K562 (cell line): ENCODE measurements around the gene BMP8B. TPM values are rescaled to one million over a fixed set of nuclear protein-coding genes. Genes with fewer than 3 reads are reported as not detected.

Experiments
- BRF1 ChIP-seq: IDR thresholded peaks from 3 replicates; pipeline ENCODE4 v1.6.1; 2011; ENCODE audit warnings: borderline replicate concordance, mild to moderate bottlenecking; ENCODE audit not compliant: insufficient read length; ENCODE audit errors: extremely low read depth
- CEBPG ChIP-seq, 3 experiments: fragments of 200-800 bp in 1 of 3; sonication (Bioruptor generic) in 1 of 3; sonication (generic) in 1 of 3; formaldehyde crosslinking in 1 of 3; IDR thresholded peaks in 2 of 3; conservative IDR thresholded peaks in 1 of 3; 2 replicates each; pipeline versions ENCODE4 v1.6.1 to v1.8.0; 2016 to 2022; ENCODE audit warnings: missing compliant biosample characterization in 2 of 3, missing genetic modification characterization in 2 of 3, mild to moderate bottlenecking in 1 of 3, missing genetic modification reagents in 1 of 3
- DLX4 ChIP-seq: fragments of 250-450 bp; sonication (Bioruptor Pico); IDR thresholded peaks from 2 replicates; pipeline ENCODE4 v1.6.1; 2021; ENCODE audit warnings: mild to moderate bottlenecking
- E2F4 ChIP-seq: sonication (generic); formaldehyde crosslinking; IDR thresholded peaks from 2 replicates; pipeline ENCODE4 v1.8.0; 2022; ENCODE audit warnings: mild to moderate bottlenecking, low read depth, missing genetic modification reagents
- GTF2A2 ChIP-seq: IDR thresholded peaks from 2 replicates; pipeline ENCODE4 v1.6.1; 2016; ENCODE audit warnings: mild to moderate bottlenecking, missing genetic modification characterization, missing compliant biosample characterization
- HBP1 ChIP-seq: fragments of 450-650 bp; formaldehyde crosslinking; IDR thresholded peaks from 2 replicates; pipeline ENCODE4 v1.4.0; 2022; ENCODE audit warnings: missing genetic modification characterization
- IRF2 ChIP-seq: sonication (generic); formaldehyde crosslinking; IDR thresholded peaks from 2 replicates; pipeline ENCODE4 v1.8.1; 2022; ENCODE audit warnings: mild to moderate bottlenecking, missing genetic modification reagents
- MAFF ChIP-seq: IDR thresholded peaks from 2 replicates; pipeline ENCODE4 v1.6.1; 2012; ENCODE audit warnings: low read length, improper control_type of control experiment
- POLR3G ChIP-seq: IDR thresholded peaks from 2 replicates; pipeline ENCODE4 v1.6.1; 2011; ENCODE audit not compliant: insufficient read length, insufficient replicate concordance; ENCODE audit errors: extremely low read depth
- SFPQ ChIP-seq: fragments of 200-400 bp; formaldehyde crosslinking; IDR thresholded peaks from 2 replicates; pipeline ENCODE4 v1.6.1; 2017; ENCODE audit warnings: mild to moderate bottlenecking, low read depth, low read length, moderate library complexity
- STAT6 ChIP-seq: sonication (generic); formaldehyde crosslinking; IDR thresholded peaks from 2 replicates; pipeline ENCODE4 v1.8.1; 2023; ENCODE audit warnings: mild to moderate bottlenecking, missing genetic modification reagents
- TCF15 ChIP-seq: fragments of 250-450 bp; sonication (Bioruptor Pico); IDR thresholded peaks from 2 replicates; pipeline ENCODE4 v1.8.0; 2022; ENCODE audit warnings: moderate library complexity, mild to moderate bottlenecking, inconsistent platforms
- ZBTB43 ChIP-seq: sonication (generic); formaldehyde crosslinking; IDR thresholded peaks from 2 replicates; pipeline ENCODE4 v1.8.0; 2023; ENCODE audit warnings: mild to moderate bottlenecking, missing genetic modification reagents
- ZC3H4 ChIP-seq: sonication (generic); formaldehyde crosslinking; IDR thresholded peaks from 2 replicates; pipeline ENCODE4 v1.9.0; 2021; ENCODE audit warnings: missing genetic modification reagents, borderline replicate concordance
- ZNF217 ChIP-seq: sonication (generic); formaldehyde crosslinking; IDR thresholded peaks from 2 replicates; pipeline ENCODE4 v1.8.0; 2022; ENCODE audit warnings: mild to moderate bottlenecking, missing genetic modification reagents
- ZNF444 ChIP-seq: fragments of 250-450 bp; sonication (Bioruptor Pico); IDR thresholded peaks from 2 replicates; pipeline ENCODE4 v1.4.0; 2020; ENCODE audit warnings: mild to moderate bottlenecking, moderate library complexity
- polyA plus RNA-seq, 8 experiments: library from polyadenylated mRNA; depleted of rRNA in 4 of 8; stranded (reverse) in 5 of 8; unstranded in 3 of 8; fragments of >200 nt; fragmentation: Nextera tagmentation in 2 of 8; fragmentation: Illumina TruSeq in 1 of 8; extraction: Ambion mirVana in 2 of 8; extraction: Trizol in 1 of 8; gene quantifications; 2 replicates each; pipeline versions ENCODE4 v1.2.1 to v1.2.3, GENCODE V29; 2011 to 2014; ENCODE audit warnings: inconsistent platforms in 1 of 8, missing spikeins in 1 of 8
- total RNA-seq, 7 experiments: library from RNA; depleted of rRNA in 6 of 7; stranded (reverse); fragments of >200 nt in 6 of 7; fragmentation: Illumina TruSeq in 2 of 7; extraction: Trizol in 2 of 7; gene quantifications; 2 replicates each; pipeline versions ENCODE4 v1.2.1 to v1.2.3, GENCODE V29; 2011 to 2021; ENCODE audit warnings: low replicate concordance in 1 of 7

Gene BMP8B
- total and polyA plus RNA-seq, 9 of the 15 experiments (the other 6 are each of a cell fraction or from before 2014, with no cell fraction given), result 0.03 to 0.33 (median 0.14) TPM

GRCh38 chr1:39788758-39789570, at the start of gene BMP8B (continued):
- TF ChIP-seq E2F4 (no peak), IRF2 (CRISPR knock-in tag) (0 out of 2 replicates have a peak, but pooled peaks have one; percentile 56), ZBTB43 (CRISPR knock-in tag) (no peak), ZC3H4 (peak; percentile 74; the same call in 1 of the 2 replicates), DLX4 (no peak), BRF1 (no peak), GTF2A2 (no peak), TCF15 (CRISPR knock-in tag) (no peak), STAT6 (CRISPR knock-in tag) (no peak), HBP1 (no peak), POLR3G (no peak), CEBPG (CRISPR knock-in tag; IDR thresholded peaks at IDR 0.05) (no peak), CEBPG (tag; conservative IDR thresholded peaks at IDR 0.05 in 1 of 2, IDR thresholded peaks at IDR 0.05 in 1 of 2) (no peak), MAFF (no peak), SFPQ (no peak), ZNF217 (no peak), ZNF444 (CRISPR knock-in tag) (no peak)
